ENCODE data around the gene MAPK10.
A peak's percentile ranks its signal among the peaks of the same experiment; 100 is the strongest.
"Not testable (repeated sequence)": the region's sequence is repeated elsewhere in the genome, so short reads cannot be mapped to it uniquely, and the experiment has no call there.

Gene MAPK10

DNA sequence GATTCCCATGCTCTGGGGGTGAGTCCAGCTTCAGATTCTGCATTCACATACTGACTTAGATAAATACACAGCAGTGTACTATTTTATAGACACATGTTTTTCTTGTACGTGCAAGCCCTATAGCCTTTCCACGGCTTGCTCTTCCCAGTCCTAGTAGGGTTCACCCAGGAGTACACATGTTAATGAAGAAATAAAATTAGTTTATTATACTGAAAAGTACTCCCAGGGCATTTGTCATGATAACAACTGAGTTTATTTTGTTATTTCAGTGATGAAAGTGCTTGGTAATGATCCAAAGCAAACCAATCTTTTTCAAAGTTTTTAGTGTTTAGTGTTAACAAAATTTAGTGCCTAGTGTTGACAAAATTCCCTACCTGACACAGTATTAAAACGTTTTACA lies 21.3 kb downstream of the MAPK10 start:
- DNase-seq (ENCODE audit: low read depth) = no peak

DNA sequence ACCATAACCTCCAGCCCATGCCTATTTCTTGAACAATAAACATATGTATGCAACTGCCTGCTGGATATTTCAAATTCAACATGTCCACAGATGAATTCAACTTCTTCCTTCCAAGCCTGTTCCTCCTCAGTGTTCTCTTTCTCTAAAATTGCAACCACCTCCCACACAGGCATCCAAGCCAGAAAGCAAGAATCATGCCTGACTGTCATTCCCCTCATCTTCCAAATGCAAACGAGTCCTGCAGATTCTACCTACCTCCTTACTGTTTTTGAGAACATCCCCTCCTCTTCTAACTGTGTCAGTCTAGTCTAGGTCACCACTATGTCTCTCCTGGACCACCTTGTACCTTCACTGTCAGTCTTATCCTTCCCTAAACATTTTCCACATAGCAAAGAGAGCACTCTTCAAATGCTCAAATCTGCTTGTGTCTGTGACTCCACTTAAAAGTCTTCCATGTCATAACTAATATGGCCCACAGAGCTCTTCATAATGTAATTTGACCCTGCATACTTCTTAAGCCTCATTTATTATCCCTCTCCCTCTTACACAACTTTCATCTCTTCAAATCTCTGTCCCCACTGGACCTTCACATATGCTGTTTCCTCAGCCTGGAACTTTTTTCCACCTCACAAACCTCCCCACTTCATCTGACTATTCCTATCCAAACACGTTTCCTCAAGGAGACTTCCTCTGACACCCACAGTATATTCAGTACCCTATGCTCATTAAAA lies 25.7 kb downstream of the MAPK10 start:
- DNase-seq (ENCODE audit: low read depth) = no peak

DNA sequence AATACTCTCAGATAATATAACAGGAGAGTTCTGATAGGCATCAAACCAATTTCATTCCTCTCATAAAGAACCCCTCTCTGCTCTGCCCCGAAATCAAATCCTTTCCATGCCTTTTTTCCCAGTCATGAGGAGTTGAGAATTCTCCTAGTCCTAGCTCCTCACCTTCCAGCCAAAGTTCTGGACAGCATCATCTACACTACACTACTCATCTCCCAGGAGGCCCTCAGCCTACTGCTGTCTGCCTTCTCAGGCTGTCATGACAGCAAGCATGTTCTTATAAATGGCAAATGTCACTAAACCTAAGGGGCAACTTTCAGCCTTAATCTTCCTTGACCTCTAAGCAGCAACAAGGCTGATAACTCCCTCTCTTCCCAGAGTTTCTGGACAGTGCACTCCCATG lies 26.6 kb downstream of the MAPK10 start:
- DNase-seq (ENCODE audit: low read depth) = no peak

DNA sequence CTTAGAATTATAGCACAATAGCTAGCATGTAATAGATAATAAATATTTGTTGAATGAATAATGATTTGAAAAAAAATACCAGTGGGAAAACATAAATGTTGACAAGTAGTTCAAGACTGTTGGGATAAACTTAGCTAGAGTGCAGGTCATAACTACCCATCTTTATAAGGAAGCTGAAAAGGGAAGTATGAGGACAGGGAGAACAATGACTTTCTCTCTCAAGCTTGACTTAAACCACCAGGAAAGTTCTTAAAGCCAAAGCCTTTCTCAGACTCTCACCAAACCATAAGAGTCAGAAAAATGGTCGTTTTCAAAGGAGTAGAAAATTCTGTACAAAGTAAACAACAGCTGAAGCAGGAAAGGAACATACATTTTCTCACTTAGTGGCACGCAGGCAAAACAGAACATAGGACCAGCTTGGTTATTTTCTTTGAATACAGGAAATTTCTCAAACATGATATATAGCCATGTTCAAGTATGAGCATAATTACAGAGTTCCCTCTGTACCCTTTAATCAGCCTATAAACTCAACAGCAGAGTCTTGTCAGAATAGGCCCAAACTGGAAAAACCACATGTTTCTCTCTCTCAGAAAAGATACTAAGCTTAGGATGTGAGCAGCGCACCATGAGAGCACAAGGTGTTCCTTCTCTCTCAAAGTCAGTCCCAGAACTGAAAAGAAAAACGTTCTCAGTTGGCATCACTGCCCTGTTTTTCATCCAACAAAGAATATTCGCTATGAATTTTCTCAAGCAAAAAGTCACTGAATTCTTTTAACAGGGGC lies 28.7 kb downstream of the MAPK10 start:
- no peak for DNase-seq (ENCODE audit: low read depth)

DNA sequence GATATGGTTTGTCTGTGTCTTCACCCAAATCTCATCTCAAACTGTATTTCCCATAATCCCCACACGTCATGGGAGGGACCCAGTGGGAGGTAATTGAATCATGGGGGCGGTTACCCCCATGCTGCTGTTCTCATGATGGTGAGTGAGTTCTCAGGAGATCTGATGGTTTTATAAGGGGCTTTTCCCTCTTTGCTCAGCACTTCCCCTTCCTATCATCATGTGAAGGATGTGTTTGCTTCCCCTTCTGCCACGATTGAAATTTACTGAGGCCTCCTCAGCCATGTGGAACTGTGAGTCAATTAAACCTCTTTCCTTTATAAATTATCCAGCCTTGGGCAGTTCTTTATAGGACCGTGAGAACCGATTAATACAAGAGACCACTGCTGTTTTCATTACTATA lies 29.4 kb downstream of the MAPK10 start:
- not testable (repeated sequence) for DNase-seq (ENCODE audit: low read depth)

DNA sequence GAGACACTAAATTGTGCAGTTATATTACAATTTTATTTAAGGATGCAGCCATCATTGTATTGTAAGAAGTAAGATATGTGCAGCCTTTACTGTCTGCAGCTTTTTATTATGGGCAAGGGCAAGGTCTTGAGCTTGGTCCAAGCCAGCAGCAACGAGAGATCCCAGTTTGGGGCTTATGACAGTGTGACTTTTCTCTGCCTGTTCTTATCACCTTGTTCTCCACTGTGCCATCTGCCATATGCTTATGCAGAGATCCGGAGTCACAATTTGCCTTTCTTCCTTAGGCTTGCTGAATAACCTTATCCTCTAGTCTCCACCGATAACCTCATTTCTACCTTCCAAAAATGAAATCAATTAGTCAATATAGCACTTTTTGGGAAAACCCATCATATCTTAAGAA lies 30.4 kb downstream of the MAPK10 start:
- DNase-seq (ENCODE audit: low read depth) = no peak

DNA sequence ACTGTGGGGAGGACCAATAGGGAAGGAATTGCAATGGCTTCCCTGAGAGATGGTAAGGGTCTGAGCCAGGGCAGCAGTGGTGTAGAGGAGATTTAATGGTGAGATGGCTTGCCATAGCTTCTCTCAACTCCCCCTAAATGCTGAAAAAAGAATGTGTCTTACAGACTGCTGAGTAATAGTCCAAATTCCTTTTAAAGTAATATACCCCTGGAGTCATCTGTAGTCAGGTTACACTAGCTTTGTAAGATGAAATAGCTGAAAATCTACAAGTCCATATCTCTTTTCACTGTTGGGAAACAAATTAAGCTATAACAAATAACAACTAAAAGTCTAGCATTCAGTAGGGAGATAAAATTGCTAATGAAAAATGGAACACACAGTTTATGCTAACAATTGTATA lies 33.5 kb downstream of the MAPK10 start:
- no peak for DNase-seq (ENCODE audit: low read depth)

DNA sequence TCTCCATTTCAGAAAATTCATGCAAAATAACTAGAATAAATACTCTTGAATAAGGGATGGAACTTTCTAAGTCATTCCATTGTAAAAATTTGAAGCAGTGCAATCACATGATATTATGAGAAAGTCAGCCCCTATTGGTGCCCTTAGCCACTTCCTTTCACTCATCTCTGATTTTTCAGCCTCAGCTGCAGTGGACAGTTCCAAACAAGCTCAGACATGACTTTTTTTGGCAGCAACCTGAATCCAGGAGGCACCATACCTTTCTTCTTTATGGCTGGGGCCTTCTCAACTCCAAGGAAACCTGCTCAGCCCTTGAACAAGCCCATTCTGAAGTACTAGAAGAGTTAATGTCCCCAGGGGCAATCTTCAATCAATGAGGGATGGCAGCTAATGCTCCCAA lies 40.5 kb downstream of the MAPK10 start:
- DNase-seq (ENCODE audit: low read depth) = no peak

DNA sequence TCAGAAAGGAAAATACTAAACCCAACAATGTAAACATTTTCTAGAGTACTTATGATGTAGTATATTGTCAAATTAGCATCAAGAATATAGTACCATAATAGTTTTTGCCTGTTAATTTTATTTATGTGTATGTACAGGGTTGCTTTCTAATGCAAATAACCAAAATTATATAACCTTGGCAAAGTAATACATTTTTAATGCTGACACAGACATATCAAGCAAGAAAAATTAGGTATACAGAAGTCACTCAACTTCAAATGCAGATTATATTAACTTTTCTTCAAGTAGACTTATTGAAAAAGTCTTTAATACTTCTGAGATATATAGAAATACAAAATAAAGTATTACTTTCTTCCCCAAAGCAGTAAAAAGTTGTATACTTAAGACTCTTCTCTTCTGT lies 44.3 kb downstream of the MAPK10 start:
- no peak for DNase-seq (ENCODE audit: low read depth)

DNA sequence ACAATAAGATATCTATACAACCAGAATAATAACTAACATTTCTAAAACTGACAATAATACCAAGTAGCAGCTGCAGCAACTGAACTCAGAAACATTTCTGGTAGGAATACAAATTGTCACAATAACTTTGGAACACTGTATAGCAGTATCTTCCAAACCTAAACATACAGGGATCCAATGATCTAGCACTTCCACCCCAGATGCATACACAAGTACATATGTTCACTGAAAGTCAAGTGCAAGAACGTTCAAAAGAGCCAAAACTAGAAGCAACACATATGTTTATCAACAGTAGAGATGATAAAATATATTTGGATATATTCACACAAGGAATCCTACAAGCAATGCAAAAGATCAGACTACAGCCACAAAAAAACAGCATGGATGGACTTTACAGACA lies 46.2 kb downstream of the MAPK10 start:
- no peak for DNase-seq (ENCODE audit: low read depth)

DNA sequence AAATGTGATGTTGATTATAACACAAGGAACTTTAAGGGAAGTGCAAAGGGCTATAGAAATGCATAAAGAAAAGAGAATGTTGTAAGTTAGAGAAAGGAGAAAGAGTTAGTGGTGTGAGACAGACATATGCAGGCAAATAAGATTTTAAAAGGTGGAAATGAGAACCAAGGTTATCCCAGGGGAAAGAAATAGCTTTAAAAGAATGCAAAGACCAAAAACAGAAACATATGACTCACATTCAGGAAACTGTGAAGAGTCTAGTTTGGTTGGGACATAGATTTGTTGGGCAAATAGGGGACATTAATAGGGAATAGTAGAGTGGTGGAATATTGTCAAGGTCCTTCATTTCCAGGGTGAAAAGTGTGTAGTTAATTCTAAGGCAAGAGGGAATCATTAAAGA lies 52.4 kb downstream of the MAPK10 start:
- DNase-seq (ENCODE audit: low read depth) = no peak

DNA sequence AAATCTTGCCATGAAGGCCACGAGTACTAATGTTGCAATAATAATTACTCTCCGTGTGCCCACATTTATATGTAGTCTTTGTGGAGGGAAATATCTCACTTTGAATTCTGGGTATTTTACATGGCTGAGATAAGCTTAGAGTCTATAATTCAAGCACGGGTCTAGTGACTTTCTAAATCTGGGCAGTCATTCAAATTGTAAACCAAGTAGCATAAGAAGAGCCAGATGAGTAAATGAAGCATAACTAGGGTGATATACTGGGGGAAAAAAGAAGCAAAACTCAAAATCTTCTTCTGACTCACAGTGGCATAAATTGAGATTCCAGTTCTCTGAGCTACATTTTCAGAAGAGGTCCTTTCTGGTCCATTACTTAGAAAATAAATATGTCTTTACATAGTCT lies 53.0 kb downstream of the MAPK10 start:
- DNase-seq (ENCODE audit: low read depth) = peak; percentile 70

DNA sequence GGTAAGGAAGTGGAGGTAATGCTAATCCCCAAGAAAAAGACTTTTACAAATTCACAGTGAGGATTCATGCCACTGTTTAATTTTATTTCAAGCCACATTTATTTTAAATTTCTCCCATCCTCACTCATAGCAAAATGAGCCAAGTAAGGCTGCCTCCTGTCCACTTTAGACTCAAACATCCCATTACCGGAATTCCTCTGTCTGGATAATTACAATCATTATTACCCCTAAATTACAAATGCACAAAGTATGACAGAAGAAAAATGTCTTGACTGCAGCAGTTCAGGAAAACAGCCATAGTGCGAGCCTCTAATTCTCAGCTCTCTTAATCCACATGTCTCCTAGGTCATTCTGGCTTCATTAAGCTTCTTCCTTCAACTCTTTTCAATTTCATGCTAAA lies 57.0 kb downstream of the MAPK10 start:
- no peak for DNase-seq (ENCODE audit: low read depth)

DNA sequence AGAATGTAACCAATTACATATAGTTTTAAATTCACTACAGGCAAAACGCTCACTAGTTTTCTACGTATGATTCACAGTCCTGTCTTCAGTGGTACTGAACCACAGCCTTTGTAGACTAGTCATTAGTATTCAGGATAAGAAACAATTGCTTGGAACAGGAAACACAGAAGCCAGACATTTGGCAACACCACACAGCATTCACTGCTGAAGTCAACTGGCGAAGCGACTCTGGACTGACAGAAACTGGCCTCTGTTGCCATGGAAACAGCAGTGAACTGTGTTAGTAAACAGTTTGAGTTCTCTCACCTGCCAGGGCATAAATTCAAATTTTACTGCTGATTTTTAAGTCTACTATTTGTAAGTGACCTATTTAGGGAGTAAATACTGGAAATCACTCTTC lies 57.6 kb downstream of the MAPK10 start:
- no peak for DNase-seq (ENCODE audit: low read depth)

DNA sequence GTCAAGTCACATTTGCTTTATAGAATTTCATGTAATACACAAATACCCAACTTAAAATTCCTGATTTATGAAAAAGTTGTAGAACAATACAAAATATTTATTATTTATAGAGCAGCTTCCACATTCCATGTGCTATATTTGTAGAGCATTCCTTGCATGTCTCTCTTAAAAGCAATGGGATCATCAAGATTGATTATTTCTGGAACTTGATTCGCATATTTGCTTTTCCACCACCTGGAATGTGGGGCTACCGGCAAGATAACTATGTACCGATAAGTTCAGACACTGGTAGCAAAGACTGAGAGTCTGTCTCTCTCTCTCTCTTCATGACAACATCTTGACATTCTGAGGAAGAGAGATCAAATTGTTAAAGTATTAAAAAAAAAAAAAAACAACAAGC lies 59.3 kb downstream of the MAPK10 start:
- no peak for DNase-seq (ENCODE audit: low read depth)

DNA sequence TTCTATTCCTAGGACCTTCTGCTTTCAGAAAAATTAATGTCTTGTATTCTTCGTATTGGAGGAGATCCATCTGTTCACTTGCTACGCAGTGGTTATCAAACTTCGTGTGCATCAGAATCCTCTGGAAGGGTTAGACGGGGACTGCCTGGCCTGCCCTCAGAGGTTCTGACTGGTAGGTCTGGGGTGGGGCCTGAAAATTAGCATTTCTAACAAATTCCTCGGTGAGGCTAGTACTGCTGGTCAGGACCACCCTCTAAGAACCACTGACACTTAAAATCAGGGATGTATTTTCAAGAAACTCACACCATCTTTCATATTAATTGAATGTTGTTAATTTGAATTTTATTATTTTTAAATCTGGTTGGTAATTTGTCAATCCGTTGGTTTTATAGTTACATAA lies 63.0 kb downstream of the MAPK10 start:
- no peak for DNase-seq (ENCODE audit: low read depth)

DNA sequence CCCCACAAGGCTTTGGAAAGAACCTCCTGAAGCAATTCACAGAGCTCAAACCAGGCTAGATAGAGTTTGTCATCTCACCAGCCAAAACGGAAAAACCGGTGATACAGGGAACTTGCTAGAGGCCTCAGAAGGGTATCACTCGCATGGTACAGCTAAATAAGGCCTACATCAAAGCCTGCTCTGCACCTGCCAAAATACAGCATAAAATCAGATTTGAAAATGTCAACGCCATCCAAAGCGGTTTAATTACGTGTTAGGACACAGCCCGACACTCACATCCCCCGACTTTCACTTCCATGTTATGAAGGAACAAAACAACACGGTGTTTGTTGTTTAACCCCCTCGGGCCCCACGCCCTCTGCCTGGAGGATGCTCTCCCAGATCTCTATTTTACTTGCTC lies 65.0 kb downstream of the MAPK10 start:
- DNase-seq (ENCODE audit: low read depth) = no peak

DNA sequence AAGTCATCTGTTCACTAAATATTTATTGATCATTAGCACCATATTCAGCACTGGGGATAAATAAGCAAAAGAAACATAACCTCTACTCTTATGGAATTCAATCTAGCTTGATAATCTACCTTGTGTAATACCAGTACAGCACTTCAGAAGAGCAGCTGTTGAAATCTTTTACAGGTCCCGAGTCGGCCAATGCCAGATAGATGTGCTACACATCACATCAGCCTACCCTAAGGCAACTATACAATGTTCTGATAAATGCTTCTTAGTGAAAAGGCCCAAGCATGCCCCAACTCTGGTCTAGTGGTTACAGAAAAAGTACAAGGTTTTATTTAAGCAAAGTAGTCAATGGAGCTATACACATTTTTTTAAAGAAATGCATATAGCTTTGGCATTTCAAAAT lies 68.7 kb downstream of the MAPK10 start:
- DNase-seq (ENCODE audit: low read depth) = no peak

DNA sequence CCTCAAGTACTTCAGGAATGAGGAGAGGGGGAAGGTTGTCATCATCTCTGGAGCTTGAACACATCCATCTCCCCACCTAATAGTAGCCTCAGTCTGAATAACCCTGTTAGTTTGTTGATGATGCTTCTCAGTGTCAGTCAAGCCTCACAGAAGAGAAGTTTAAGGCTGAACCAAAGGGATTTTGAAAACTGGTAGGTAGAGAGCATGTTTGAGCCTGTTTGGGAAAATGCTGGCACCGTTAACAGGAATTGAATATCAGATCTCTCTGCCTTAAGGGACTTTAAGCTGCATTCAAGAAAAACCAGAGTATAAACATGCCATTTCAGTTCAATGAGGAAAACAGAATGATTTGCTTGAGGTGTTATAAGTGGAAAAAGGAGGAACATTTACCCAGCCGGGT lies 73.1 kb downstream of the MAPK10 start:
- DNase-seq (ENCODE audit: low read depth) = no peak

DNA sequence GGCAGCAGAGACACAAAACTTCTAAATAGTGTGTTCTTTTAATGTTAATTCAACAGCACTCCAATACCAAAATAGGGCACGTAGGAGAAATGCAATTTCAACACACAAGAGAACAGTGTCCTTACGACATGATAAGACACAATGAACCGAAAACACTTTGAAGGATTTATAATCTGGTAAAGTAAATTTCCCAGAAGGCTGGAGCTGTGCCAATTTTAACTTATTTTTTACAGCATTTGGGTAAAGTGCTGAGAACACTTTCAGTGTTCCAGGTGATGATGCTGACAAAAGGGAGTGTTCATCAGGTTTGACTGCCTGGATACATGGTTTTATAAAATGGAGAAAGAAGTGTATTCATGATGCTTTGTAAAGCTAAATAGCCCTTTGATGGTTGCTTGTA lies 76.5 kb downstream of the MAPK10 start:
- no peak for DNase-seq (ENCODE audit: low read depth)

DNA sequence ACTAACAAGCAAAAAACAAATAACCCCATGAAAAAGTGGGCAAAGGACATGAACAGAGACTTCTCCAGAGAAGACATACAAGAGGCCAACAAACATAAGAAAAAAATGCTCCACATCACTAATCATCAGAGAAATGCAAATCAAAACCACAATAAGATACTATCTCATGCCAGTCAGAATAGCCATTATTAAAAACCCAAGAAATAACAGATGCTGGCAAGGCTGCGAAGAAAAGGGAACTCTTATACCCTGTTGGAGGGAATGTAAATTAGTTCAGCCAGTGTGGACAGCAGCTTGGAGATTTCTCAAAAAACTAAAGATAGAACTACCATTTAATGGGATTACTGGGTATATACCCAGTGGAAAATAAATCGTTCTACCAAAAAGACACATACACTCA lies 79.6 kb downstream of the MAPK10 start:
- no peak for DNase-seq (ENCODE audit: low read depth)

DNA sequence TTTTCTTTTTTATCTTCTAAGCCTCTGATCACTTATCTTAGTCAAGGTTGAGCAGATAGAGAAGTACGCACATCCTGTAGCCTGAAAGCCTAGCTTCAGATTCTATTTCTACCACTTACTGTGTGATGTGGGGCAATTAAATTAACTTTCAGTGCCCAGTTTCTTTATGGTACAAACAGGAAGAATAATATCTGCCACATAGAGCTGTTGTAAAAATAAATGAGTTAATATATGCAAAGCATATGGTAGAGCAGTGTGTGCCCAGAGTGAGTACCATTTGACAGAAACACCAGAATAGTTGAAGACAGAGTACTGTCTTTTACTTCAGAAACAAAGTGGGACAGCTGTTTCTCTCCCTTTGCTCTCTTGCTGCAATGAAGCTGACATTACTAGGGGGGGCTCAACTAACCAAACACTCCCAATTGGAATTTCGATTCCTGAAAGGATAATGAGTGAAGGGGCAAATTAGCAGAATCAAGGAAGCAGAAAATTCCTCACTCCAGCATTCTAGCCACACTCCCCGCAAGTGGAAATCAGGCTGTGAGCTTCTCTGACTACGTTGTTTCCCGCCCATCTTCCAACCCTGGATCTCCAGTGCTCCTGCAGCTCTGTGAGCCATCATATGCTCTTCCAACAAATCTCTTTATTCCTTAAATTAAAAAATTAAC lies 80.4 kb downstream of the MAPK10 start:
- DNase-seq (ENCODE audit: low read depth) = no peak

DNA sequence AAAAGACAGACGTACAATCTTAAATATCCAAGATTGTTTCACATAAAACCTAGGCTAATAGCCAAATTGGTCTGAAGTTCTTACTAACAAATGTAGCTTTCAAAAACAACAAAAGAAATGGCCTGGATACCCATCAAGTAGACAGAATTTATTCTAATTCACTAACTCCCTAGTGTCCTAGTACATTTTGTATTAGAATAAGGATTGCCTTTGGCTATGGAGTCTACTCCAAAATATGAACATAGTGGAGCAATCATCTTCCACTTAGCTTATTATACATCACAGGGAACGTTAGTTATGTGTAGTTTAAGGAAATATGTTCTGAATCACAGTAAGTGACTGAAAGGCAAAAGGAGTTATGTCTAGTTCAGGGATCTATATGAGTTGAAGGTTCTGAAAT lies 81.7 kb downstream of the MAPK10 start:
- DNase-seq (ENCODE audit: low read depth) = no peak
